Stimulated activated CD4-positive, alpha-beta T cell treated with anti-CD3 and anti-CD28 coated beads, Interleukin-4, amount 100 ng/mL, for 4 hours (primary cell): Measurements from ENCODE around the gene KRT77.
"Not testable (repeated sequence)": the region's sequence is repeated elsewhere in the genome, so short reads cannot be mapped to it uniquely, and the experiment has no call there.

Experiments
- DNase-seq, 2 experiments: peaks; one replicate each; pipeline ENCODE4 v3.0.0-alpha.2; 2020

KRT77 gene

DNA sequence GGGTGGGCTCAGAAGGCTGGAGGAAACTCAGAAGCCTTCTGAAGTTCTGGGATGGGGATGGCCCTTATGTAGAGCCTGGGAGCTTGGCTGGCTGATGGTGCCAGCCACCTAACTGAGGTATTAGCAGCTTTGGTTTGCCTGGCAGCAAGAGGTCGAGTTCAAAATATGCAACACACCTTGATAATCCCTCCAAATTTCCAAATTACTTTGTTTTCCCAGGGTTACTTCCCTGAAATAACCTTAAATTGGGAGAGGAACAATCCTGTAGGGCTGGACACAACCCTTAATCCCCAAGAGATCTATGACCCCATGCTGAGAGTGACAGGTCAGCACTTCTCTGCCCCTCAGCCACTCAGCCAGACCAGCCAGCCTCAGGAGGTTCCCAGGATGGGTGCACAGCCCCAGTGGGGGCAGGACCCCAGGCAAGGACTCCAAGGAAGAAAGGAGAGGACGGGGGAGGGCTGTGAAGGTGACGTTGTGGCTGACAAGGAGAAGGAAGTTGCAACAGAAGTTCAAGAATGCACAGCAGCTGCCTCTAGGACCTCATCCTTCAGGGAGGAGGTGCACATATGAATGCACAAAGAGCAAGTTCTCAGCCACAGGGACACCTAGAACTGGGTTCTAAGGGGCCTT, 18.6 kb upstream of the KRT77 start:
- DNase-seq: no peak

DNA sequence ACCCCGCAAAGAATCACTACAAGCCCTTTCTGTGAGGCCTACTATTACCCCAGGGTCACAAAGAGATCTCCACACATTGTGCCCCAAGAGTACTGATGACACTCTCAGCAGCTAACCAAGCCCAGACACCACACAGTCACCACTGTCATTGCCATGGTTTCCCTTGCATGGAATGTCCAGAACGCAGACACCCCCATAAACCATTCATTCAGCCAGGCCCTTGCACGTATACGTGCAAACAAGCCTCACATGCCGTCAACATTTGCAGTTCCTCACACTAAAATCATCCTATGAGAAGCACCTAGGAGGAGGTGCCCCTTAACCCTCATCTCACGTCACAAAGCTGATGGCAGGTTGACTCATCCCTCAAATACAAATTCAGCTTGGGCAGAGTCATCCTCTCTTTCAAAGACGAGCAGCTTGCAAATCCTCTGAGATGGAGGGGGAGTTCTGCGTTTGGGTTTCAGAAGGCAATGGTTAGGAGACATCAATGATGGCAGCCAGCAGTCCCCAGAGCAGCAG, 17.1 kb upstream of the KRT77 start:
- no peak for DNase-seq

DNA sequence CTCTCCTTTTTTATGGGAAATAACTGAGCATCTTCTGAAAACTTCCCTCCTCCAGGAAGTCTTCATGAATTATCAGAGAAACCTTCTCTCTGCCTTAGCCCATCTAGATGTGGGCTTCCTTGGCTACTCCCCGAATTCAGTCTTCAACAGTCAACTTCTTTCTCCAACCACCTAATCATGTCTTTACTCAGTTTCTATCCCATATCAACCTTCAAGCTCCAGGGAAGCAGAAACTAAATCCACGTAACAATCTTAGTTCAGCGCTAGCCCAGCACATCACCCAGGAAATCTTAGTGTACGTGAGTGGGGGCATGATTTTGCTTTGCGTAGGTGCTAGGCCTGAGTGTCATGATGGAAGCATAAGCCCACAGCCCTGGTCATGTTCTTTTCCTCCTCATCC, 12.7 kb upstream of the KRT77 start:
- DNase-seq: no peak

DNA sequence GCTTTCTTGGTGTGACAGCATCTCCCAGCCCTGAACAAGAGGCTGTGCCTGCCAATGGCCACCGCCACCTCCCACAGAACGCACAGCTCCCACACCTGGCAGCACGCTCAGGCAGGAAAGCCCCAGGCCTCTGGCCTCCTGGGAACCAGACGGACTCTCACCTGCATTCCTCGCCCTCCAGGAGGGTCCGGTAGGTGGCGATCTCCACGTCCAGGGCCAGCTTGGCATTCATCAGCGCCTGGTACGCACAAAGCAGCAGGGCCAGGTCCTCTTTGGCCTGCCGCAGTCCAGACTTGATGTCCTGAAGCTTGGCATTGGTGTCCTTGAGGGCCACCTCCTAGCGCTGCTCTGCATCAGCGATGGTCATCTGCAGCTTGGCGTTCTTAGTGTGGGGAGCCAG, 12.1 kb upstream of the KRT77 start:
- DNase-seq: no peak

DNA sequence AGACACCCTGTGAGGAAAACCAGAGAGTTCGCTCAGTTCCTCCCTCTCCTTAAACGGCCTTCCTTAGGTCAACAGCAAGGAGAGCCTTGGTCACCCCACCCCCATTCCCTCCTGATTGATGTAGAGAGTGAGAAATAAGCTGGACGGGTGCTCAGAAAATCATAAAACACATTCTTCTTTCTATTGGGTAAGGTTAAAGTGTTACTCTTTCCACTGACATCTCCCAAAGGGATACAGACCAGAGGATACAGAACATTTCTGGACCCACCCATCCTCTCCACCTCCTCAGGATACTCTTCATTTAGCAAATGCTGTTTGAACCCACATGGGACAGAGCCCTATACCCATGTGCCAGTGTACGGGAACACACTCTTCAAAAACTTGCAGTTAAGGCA, 11.6 kb upstream of the KRT77 start:
- DNase-seq: no peak

DNA sequence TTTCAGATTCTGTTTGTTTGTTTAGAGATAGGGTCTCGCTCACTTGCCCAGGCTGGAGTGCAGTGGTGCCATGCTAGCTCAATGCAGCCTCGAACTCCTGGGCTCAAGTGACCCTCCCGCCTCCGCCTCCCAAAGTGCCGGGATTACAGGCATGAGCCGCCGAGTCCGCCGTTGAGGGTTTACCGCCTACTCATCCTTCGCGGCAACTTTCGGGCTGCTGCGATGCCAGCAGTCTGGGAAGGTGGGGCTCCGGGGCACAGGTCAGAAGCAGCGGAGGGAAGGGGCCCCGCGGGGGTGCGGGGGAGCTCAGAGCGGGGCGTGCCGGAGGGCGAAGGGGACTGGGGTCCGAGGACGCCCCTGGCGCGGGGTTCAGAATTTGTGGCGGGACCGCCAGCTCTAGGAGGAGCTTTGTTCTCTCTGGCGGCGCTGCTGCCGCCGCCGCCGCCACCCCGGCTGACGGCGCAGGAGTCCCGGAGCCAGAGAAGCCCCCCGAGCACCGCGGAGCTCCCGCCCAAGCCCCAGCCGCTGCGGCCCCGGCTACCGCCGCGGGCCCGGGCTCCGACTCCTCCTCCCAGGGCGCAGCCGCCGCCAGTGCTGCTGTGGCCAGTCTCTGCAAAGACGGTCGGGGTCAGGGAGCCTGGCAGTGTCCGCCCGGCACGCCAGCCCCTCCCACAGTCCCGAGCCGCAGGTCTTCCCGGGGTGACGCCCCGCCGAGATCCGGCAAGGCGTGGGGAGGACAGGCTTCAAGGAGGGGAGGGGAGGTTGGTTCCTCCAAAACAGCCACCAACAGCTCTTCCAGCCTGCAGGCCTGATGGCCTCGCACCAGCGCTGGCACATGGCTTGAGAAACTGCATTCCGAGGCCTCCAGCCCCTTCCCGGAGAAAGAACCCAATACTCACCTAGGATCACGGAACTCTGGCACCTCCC, 10.9 kb upstream of the KRT77 start:
- DNase-seq: peak; percentile 21 to 26

DNA sequence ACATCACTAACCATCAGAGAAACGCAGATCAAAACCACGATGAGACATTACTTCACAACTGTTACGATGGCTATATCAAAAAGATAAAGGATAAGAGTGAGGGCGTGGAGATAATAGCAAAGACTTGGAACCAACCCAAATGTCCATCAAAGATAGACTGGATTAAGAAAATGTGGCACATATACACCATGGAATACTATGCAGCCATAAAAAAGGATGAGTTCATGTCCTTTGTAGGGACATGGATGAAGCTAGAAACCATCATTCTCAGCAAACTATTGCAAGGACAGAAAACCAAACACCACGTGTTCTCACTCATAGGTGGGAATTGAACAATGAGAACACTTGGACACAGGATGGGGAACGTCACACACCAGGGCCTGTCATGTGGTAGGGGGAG, 8.8 kb upstream of the KRT77 start:
- not testable (repeated sequence) for DNase-seq

DNA sequence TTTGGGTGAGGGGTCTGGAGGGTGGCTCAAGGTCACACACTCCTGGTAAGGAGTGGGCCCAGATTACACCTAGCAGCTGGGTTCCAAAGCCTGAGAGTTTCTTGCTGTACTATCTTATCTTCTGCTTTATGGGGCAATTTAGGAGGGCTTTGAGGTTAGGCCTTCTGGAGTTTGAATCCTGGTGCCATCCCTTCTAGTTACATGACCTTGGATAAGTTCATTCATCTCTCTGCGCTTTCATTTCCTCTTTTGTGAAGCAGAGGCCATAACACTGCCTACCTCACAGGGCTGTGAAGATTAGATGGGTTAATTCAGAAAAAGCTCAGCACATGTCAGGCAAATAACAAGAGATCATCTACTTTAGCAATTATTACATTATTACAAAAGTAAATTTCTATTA, 7.4 kb upstream of the KRT77 start:
- no peak for DNase-seq

DNA sequence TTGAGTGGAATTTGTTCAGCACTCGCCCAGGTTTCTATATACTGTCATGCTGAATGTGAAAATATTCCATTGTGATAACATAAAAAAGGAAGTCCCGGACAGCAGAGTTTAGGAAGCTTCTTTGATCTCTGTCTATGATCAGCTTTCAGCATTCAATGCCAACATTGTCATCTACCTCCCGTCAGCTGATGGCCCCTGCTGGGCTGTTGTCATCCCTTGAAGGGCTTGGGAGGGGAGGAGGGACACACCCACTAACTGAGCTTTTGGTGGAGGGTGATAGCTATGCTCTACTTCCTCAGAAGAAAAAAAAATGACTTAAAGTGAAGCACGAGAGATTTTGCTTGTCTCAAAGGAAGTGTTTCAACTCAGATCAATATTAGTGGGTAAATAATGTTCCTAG, 4.7 kb upstream of the KRT77 start:
- DNase-seq: no peak

DNA sequence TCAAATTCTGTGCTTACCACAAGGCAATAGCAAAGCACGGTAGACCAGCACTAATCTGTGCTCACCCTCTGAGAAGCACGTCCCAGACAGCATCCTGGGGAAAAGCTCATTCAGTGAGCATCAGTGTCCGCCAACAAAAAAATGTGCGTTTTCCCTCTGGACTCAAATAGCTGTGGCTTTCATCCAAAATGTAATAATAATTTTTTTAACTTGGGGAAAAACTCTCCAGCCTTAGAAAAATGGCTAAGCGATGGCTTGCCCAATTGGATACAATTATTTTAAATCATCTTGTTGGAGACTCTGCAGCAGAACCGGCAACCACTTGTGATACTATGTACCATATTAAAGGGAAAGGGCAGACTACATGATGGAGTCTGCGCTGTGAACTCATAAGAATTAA, 1.1 kb upstream of the KRT77 start:
- no peak for DNase-seq

DNA sequence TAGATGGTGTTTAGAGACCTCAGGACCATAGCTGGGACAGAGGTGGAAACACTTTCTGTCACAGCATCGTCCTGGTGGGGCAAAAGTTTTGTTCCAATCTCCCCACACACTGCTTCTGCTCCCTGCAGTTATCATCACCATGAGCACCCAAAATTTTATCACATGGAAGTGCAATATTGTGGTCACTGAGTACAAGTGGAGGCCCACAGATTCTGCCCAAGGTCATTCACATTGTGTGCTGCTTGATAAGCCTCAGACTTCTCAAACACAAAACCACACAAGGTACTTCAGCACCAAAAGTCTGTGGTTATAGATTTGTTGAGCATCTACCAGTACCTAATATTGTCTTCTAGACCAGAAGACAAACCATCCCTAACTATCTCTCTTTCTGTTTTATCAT, 554 bp upstream of the KRT77 start:
- DNase-seq: no peak

DNA sequence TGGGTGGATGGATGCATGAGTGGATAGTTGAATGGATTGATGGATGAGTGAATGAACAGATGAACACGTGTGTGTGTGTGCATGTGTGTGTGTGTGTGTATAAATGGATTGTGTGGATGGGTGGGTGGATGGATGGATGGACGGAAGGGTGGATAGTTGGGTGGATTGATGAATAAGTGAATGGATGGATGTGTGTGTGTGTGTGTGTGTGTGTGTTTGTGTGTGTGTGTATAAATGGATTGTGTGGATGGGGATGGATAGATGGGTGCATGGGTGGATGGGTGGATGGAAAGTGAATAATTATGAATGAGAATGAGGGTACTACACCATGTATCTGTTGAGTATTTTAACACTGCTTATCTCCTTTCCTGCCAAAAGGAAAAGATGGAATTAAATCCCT, 986 bp downstream of the KRT77 start:
- DNase-seq: no peak

DNA sequence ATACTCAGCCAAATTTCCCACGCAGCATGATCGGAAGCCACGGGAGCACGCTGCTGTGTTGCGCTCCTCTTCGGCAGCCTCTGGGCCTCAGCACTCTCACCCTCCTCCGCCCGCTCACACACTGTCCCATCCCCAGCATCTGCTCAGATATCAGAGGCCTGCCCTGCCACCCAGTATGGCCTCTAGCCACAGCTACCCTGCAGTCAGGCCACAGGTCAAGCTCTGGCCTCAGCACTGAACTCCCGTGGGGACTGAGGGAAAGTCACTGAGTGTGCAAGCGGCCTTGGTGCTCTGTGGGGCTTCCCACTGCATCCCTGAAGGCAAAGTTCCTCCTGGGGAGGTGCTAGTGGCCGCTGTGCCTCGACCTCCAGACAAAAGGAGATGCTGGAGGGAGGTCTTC, 2.0 kb downstream of the KRT77 start:
- no peak for DNase-seq

DNA sequence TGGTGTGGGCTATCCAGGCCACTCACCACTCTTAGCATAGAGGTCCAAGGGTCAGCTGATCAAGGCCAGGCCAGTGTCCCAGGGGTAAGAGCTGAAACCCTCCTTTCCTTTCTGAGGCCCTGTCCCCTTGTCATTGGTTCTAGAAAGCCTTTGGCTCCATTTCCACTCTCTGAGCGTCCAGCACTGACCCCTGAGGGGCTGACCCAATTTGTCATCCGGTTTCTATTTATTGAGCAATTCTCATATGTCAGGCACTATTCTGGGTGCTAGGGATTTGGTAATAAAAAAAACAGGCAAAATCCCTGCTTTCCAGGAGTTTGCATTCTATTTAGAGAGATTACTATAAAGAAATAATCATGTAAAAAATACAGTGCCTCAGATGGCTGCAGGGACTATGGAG, 3.4 kb downstream of the KRT77 start:
- no peak for DNase-seq

DNA sequence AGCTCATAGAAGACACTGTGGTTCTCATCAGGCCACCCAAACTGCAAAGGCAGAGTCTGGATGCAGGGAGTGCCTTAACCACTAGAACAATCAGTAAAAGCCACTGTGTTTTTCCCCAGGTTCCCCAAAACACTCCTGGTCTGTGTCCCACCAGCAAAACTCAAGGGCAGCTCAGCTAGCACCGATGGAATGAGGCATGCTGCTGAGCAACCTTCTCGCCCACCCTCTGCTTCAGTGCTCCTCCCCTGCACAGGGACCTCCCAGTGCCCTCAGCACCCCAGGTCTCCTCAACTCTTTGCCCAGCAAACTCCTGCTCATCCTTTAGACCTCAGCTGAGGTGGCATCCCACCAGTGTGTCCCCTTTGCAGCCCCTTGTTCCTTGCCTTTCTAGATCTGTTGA, 4.0 kb downstream of the KRT77 start:
- no peak for DNase-seq

DNA sequence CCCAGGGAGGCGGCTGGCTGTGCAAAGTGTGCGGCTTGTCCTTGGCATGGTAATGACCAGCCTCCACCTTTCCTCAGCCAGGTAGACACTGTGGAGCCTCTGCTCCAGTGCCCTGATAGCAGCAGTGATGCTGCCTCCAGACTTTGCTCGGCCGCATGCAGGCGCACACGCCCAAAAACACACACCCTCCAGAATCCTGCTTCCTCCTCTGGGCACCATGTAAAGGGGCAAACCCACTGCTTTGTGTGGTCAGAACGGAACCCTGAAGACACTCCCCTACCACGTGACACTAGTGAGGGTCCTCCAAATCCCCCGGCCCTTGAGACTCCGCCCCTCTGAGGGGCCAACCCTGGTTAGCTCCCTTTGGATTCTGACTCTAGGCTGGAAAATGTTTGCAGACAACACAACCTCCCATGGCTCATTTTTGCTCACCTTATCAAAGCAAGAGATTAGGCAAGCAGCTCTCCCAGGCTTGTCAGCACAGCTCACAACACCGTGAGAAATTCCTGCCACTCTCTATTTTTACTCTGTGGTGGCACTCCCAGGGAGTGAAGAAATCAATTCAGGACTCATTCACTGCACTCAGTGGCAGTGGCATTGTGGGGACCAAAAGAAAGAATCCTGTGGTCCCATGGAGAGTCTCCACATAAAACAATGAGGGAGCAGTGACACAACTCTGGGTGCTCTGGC, 4.5 kb downstream of the KRT77 start:
- no peak for DNase-seq

DNA sequence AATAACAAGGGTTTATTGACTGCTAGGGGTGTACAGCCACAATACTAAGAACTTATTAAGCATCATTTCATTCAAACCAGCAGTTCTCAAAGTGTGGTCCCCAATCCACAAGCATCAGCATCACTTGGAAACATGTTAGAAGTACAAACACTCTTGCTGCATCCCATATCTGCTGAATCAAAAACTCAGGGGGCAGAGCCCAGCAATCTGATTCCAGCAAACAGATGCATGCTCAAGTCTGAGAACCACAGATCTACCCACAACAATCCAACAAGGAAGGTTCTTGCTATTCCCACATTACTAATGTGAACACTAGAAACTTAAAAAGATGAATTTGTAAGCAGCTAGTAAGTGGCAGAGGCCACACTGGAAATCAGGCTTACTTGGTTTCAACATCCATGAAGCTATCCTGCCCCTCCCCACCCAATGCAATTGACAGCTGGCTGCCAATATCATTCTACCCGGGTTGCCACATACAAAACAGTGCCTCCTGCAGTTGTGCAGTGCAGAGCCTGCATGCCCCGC, 6.2 kb downstream of the KRT77 start:
- DNase-seq: no peak

DNA sequence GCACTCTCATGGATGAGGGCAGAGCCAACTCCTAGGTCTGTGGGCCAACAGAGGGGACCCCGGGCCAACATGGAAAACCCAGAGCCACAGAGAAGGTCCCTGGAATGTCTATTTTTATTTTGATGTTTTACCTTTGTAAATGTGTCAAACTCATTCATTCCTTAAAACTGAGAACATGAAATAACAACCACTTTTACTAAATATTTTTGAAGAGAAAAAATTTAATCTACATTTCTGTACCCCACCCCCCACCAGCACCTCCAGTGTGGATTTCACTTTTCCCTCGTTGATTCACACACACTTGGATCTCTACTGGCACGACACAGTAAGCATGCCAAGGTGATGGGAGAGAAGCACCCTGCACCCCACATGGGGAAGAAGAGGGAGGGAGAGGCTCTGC, 6.7 kb downstream of the KRT77 start:
- DNase-seq: no peak

DNA sequence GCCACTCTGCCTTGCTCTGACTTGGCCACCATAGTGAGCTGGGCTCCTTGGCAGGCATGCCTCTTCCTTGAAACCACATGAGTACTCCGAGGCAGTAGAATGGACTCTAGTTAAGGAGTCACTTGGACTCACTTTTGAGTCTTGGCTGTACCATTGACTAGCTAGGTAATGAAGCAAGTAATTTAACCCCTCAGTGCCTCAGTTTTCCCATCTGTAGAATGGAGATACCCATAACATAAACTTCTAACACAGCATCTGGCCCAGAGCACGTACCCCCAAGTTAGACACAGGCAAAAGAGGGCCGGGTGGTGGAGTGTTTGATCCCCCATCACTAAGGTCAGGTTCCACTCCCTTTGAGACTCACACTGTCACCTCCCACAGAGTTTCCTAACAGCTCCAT, 8.3 kb downstream of the KRT77 start:
- no peak for DNase-seq

DNA sequence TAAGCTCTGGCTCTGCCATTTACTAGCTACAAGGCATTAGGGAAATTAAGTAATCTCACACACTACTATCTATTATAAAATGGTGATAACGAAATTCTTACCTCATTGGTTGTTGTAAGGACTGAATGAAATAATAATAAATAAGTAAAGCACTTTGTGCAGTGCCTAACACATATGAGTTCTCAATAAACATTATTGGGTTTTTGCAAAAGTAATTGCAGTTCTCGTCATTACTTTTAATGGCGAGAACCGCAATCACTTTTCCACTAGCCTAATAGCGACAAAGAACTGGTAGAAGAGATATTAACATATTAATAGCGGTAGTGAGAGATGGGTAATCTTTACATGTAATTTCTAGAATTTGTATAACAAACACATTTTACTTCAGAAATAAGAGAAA, 9.2 kb downstream of the KRT77 start:
- DNase-seq: no peak

DNA sequence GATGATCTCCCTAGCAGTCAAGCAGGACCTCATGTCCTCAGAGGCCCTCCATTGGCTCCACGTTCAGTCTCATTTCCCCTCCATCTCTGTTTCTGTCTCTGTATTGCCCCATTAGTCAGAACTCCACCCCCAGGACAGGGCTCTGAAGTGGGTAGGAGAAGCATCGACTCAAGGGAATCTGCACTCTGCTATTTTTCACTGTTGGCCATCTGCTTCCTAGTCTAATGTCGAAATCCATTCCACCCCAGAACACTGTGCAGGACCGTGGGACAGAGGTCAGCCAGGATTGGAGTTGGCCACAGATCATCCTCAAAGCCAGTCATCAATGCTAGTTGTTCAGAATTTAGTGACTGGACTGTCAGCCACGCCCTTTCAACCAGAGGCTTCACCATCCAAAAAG, 10.1 kb downstream of the KRT77 start:
- no peak for DNase-seq

DNA sequence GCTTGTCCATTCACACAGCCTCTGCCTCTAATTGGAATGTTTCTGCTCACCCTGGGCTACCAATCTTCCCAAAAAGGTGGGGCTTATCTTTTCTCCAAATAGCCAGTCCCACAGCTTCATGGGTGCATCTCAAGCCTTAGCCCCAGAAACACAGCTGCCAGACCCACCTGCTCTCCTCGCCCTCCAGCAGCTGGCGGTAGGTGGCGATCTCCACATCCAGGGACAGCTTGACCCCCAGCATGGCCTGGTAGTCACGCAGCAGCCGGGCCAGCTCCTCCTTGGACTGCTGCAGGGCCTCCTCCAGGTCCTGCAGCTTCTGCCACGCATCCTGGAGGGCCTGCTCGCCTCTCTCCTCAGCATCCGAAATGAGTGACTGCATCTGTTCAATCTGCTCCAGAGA, 11.1 kb downstream of the KRT77 start:
- DNase-seq: no peak

DNA sequence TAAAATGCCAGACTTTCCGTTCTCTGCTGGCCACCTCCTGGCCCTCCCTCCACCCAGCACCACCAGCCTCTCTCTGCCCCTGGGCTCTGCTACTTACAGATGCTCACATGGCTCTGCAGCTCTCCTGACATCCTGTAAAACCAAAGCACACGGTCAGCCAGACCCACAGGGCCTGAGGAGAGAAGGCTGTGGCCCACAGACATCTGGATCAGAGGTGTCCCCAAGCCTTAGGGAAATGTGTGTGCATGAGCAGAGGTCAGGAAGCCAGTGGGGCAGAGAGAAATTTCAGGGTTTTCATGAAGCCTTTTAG, 11.5 kb downstream of the KRT77 start:
- no peak for DNase-seq
